Measurements from ENCODE around the gene NOC2L. TPM values are rescaled to one million over a fixed set of nuclear protein-coding genes. Genes with fewer than 3 reads are reported as not detected.

Gene NOC2L
- total and polyA plus RNA-seq, 9 of the 15 experiments (the other 6 are each of a cell fraction or from before 2014, with no cell fraction given): 4.0 to 410 (median 200) TPM

- TF ChIP-seq FOSL1 (tag; conservative IDR thresholded peaks at IDR 0.05): no peak
- no peak for TF ChIP-seq ZNF174 (CRISPR knock-in tag; IDR thresholded peaks at IDR 0.05)
- TF ChIP-seq PHF8 (IDR thresholded peaks at IDR 0.05; ENCODE audit: borderline replicate concordance, low read length): peak; percentile 89; the same call in 1 of the 2 replicates
- no peak for TF ChIP-seq ZNF780A (CRISPR knock-in tag; IDR thresholded peaks at IDR 0.05)
- TF ChIP-seq ZKSCAN3 (CRISPR knock-in tag; IDR thresholded peaks at IDR 0.05): no peak
- TF ChIP-seq HINFP (tag; conservative IDR thresholded peaks at IDR 0.05; ENCODE audit: low read depth): no peak
- peak; percentile 88 for TF ChIP-seq ZFP36 (IDR thresholded peaks at IDR 0.05; ENCODE audit: low read depth, low read length, partially characterized antibody)
- no peak for TF ChIP-seq ZNF347 (CRISPR knock-in tag; IDR thresholded peaks at IDR 0.05; ENCODE audit: low read depth)
- peak; percentile 76 for TF ChIP-seq E2F8 (IDR thresholded peaks at IDR 0.05; ENCODE audit: low read depth, partially characterized antibody)
- TF ChIP-seq RFX7 (CRISPR knock-in tag; IDR thresholded peaks at IDR 0.05): no peak
- no peak for TF ChIP-seq GTF2E2 (tag; IDR thresholded peaks at IDR 0.05)
- TF ChIP-seq MIER1 (IDR thresholded peaks at IDR 0.05; ENCODE audit: low read depth): no peak
- TF ChIP-seq PTTG1 (tag; IDR thresholded peaks at IDR 0.05; ENCODE audit: low read depth): no peak
- no peak for TF ChIP-seq HES1 (IDR thresholded peaks at IDR 0.05; ENCODE audit: low read depth)
- TF ChIP-seq TAF7 (tag; IDR thresholded peaks at IDR 0.05): peak; percentile 64; the same call in 1 of the 2 replicates
- no peak for TF ChIP-seq EGR1 (conservative IDR thresholded peaks at IDR 0.05)
- TF ChIP-seq ZNF444 (CRISPR knock-in tag; IDR thresholded peaks at IDR 0.05): no peak
- no peak for TF ChIP-seq KLF6 (CRISPR knock-in tag; IDR thresholded peaks at IDR 0.05; ENCODE audit: borderline replicate concordance)
- TF ChIP-seq ZBTB8A (IDR thresholded peaks at IDR 0.05; ENCODE audit: partially characterized antibody): no peak
- no peak for TF ChIP-seq PHTF2 (CRISPR knock-in tag; IDR thresholded peaks at IDR 0.05)
- TF ChIP-seq, protein P1, sequence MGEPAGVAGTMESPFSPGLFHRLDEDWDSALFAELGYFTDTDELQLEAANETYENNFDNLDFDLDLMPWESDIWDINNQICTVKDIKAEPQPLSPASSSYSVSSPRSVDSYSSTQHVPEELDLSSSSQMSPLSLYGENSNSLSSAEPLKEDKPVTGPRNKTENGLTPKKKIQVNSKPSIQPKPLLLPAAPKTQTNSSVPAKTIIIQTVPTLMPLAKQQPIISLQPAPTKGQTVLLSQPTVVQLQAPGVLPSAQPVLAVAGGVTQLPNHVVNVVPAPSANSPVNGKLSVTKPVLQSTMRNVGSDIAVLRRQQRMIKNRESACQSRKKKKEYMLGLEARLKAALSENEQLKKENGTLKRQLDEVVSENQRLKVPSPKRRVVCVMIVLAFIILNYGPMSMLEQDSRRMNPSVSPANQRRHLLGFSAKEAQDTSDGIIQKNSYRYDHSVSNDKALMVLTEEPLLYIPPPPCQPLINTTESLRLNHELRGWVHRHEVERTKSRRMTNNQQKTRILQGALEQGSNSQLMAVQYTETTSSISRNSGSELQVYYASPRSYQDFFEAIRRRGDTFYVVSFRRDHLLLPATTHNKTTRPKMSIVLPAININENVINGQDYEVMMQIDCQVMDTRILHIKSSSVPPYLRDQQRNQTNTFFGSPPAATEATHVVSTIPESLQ (CRISPR knock-in tag; IDR thresholded peaks at IDR 0.05): 0 out of 2 replicates have a peak, but pooled peaks have one; percentile 64
- peak; percentile 83 for TF ChIP-seq NRF1 (conservative IDR thresholded peaks at IDR 0.05 in 1 of 2, IDR thresholded peaks at IDR 0.05 in 1 of 2)
Measured at GRCh38 chr1:958823-959730, at the start of gene NOC2L (continued).
